Midbrain (tissue), 1 donor: Measurements from ENCODE around the gene SLC9A9.

ENCODE experiments used
- DNase-seq: peaks from one replicate; lab custom pipeline; 2025; lab: John Stamatoyannopoulos, UW

Gene SLC9A9

DNA sequence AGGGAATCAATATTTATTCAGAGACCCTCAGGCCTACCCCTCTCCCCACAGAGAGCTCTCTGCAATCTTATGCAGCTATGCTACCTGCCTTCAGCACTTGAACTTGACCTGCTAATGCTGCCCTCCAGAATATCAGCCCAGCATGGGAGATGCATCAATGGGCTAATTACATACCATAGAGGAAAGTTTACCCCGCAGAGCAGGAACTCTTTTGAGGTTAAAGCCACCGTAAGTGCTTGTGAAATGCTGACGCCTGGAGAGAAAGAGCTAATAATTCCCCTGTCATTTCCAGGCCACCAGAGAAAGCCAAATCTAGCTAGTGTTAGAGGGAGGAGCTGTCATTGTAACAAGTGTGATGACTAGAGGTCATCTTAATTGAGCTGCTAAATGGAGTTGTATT lies 601.2 kb downstream of the SLC9A9 start:
- DNase-seq, result no peak

DNA sequence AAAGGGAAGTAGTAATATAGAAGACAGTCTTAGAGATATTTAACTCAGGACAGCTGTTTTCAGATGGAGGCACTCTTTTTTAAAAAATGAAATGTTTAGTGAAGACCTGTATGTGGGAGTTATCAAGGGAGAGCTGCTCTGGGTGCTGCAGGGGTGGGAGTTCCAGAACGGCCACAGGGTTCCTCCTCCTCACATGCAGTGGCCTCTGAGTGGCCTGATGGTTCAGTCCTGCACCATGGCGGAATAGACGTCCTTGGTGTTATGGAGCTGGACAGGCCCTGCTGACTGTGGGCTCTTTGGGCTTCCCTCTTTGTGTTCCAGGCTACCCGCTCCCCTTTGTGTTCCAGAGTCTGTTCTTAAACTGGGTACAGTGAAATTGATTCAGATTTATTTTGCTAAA lies 602.6 kb downstream of the SLC9A9 start:
- no peak for DNase-seq

DNA sequence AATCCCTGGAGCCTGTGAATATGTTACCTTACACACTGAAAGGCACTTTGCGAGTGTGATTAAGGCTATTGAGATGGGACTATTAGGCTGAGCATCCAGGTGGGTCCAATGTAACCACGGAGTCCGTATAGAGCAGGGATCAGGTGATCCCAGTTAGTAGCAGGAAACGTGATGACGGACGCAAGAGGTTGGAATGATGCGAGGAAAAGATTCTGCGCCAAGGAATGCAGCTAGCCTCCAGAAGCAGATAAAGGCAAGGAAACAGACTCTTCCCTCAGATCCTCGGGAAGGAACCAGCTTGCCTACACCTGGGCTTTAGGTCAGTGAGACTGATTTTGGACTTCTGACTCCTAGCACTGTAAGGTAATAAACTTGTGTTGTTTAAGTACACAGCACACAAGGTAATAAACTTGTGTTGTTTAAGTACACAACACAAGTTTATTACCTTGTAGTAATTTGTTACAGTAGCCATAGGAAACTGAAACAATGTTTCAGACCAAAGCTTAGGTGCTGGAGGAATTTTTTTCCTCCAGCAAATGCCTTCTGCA lies 603.7 kb downstream of the SLC9A9 start:
- DNase-seq, result no peak

DNA sequence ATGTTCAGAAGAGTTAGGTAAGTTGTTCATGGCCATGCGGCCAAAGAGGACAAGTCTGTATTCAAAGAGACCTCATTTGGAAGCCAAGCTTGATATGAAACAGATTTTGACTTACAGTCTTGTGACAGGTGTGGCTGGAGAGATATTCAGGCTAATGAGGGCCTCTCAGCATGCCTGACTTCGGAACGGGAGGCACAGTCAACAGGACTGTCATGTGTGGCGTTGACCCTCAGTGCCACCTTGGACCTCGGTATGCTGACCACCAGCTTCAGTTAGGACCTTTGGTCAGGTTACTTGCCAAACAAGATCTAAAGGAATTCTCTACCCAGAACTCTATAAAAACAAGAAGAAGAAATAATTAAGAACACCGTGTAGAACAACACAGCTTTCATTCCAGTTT lies 604.6 kb downstream of the SLC9A9 start:
- DNase-seq, result no peak

DNA sequence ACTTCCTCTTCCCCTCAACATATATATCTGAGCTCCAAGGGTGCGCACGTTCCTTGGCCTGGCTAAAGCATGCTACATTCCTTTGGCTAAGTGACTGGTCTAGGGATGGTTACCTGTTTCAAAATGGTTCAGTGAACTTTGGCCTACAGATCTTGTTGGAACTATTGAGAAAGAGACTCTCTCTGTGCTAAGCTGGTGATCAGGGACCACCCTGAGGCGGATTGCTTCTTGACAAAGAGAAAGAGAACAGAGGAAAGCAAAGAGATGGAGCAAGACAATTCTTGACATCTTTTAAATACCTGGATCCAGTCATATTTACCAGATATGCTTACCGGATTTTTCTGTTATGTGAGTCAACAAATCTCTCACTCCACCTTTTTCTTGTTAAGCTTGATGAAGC lies 605.6 kb downstream of the SLC9A9 start:
- no peak for DNase-seq

DNA sequence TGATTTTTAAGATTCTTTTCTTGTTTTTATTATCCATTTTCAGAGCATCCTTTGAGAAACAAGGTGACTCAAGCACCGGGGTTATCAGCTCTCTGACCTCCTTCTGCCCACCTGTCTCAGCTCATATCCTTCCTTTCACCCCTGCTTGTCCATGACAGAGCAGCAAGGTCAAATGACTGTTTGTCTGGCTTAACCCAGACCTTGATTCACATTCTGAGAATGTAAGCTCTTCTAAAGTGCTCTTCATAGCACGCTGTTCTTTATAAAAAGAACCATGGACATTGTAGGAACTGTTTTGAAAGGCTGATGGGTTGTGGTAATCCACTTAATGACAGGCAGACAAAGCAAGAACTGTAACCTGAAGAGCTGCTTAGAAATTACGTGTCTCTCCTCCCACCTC lies 606.2 kb downstream of the SLC9A9 start:
- no peak for DNase-seq

DNA sequence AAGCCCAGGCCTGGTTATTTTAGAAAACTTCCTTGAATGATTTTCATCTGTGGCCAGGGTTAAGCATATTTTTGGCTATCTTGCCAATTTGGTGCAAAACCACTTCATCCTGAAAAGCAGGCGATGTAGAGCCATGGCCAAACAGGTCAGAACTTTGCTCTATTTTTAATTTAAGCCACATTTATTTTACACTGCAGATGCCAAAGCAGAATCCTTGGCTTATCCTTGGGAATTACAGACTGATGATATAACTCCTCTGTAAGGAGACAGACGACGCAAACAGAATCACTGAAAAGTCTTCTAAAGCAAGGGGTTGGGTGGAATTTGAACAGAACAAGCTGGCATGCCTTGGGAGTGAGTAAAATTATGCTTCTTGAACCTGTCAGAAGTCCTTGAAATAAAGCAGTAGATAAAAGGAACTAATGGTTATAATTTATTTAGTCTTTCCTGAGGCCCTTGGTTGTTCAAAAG lies 606.8 kb downstream of the SLC9A9 start:
- no peak for DNase-seq

DNA sequence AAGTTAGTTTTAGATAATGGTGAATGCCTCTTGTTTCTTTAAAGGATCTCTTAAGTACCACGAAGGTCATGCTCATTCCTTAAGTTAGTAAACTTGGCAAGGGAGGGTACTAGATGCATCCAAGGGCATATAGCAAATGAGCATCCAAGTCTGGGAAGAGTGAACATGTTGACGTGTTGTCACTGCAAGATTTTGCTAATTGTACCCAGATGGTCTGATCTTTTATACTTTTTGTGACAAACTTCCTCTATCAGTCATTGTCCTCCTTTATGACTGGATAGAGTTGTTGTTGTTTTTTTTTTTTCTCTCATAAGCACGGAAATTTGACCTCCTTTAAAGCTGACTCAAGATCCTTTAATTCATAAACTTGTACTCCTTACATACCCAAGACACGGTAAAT lies 607.4 kb downstream of the SLC9A9 start:
- DNase-seq, result no peak

DNA sequence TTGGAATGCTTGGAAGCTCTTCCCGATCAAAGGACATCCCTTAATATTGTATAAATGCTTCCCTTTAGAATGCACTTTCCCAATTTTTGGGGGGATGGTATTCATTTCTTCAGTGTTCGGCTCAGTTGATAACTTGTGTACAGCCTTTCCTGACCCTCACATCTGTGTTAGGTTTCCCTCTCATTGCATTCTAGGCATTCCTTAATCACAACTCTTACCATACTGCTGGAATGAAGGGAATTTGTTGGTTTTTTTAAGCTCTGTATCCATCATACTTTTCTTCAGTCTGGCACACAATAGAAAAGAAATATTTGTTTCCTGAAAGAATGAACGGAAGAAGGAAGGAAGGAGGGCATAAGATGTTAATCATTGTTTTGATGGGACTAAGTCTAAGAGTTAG lies 609.2 kb downstream of the SLC9A9 start:
- DNase-seq, result no peak

DNA sequence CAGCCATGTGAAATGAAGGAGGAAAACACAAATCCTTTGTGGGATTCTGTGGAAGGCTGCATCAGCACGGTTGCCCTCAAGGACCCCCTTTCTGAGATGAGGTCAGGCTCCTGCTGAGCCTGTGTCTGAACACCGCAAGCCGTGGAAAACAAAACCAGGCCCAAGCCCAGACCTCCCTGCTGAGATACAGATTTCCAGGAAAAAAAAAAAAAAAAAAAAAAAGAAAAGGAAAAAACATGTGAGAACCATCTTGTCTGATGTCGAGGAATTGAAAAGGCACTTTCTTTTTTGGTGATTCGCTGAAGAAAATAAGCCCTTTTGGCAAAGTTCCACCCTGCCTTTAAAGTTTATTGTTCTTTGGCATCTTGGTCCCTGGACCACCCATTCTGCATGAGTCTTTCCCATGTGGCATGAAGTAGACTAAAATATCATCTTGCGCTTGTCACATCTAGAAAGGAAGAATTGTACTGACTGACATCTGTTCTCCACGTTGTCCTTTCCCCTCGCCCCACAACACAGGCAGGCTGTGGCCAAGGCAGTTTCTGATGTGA lies 611.1 kb downstream of the SLC9A9 start:
- no peak for DNase-seq

DNA sequence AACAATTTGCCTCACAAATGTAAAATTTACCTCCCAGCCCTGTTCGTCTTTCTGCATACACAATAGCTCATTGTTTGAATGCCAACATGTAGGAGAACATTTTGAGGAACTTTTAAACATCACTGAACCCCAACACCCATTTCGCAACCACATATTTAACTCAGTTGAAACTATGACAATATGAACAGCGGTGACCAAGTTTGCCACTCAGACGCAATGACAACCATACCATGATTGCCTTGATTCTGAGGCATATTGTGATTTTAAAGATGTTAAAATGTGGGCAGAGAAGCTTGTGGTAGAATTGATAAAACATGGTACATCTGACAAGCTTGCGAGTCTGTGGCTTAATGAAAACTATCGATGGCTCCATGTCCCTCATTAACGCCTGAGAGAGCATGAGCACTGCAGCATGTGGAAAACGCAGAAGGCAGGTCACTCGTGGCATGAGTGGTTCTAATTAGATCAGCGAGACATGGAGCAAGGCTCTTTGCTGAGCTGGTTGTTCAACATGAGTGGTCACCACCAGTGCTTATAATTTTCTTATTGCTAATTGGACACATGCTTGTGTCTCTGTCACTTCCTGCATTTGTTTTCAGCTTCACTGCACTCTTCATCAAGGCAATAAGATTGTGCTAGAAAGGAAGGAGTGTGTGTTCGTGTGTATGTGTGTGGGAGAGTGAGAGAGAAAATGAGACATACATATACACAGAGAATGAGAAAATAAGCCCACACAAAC lies 611.9 kb downstream of the SLC9A9 start:
- DNase-seq, result no peak

DNA sequence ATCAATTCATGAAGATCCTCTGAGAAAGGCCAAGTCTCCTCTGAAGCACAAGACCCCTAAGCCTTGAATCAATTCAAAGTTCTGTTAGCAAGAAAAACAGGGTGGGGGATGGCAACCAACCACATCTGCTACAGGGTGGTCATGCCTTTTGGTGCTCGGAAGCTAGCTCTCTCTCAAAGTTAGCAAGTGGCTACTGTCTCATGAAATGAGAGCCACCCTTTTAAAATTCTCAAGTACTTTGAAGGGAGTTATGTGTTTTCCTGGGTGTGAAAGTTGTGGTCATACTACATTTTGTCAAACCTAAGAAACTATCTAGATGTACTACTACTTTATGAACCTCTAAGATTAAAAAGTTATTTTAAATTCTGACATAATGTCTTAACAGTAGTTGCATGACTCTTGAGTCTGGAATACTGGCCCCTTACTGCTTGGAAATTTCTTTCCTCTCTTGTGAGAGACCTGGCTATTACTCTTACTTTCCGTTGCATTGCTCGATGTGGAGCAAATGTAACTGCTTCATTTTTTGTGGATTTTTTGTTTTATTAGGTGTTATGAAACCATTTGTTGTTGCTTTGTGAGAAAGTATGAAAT lies 612.6 kb downstream of the SLC9A9 start:
- no peak for DNase-seq

DNA sequence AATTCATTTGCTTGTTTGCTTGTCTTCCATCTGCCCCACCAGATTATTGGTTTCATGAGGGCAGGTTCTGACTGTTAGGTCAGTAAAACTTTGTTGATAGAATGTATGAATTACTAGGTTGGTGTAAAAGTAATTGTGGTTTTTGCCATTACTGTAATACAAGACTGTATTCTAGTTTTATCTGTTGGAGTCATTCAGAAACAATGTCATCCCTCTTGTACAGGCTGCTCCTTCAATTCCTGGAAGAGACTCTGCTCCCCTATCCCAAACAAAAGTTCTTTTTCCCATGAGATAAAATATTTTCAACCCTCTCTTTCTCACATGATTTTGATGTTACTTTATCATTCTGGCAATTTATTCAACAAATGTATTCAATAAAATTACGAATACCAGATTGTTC lies 613.7 kb downstream of the SLC9A9 start:
- no peak for DNase-seq

DNA sequence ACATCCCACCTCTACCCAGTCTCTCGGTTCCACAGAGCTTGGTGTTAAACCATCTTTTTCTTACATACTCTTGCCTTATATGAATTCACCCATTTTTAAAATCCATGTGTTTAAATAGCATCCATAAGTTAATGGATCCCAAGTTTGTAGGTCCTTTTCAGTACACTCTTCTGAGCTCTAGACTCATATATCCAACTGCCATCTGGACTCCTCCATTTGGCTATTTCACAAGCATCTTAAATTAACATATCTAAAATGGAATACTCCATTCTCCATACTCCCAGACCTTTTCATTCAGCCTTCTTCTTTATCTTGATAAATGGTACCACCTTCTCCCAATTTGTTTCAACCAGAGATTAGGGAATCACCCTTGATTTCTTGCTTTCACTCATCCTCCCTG lies 615.3 kb downstream of the SLC9A9 start:
- no peak for DNase-seq

DNA sequence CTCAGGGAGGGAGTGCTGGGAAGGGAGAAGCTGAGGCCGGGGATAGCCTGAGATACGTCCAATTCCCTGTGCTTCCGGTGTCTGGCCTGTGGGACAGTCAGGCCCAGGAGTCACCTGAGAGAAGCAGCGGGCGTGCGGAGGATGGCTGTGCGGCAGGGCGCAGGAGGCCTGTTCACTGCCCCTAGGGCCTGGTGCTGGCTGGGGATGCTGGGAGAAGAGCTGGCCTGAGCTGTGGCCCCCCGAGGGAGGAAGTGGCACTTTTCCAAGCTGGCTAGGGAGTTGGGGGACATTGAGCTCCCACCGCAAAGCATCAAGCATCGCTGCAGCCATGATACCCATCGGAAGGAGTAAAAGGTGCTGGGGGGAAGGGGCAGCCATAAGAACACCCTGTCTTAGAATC lies 619.9 kb downstream of the SLC9A9 start:
- no peak for DNase-seq

DNA sequence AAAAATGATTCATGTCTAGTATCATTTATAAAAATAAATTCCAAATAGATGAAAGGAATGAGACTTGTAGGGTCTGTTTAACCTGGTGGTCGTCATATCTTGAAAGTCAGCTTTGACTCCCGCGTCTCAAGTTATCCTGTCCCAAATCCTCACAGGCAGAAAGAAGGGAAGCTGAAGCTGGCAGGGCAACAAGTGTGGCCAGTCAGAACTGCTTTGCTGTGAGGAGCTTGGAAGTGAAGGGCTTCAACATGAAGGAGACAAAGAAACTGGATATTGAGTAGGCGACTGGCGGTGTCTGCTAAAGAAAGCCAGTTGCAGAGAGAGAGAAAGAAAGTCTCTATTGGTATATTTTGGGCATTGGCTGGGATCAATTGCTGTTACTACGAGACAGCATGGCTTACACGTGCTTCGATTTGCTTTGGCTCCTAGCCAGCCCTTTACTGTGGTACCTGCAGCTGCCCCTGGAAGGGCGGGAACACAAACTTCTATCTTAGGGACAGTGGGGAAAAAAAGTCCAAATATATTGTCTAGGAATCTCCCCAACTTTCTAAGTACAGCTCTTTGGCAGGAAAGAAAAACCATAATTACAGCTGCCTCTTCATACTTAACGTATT lies 621.5 kb downstream of the SLC9A9 start:
- DNase-seq, result no peak

DNA sequence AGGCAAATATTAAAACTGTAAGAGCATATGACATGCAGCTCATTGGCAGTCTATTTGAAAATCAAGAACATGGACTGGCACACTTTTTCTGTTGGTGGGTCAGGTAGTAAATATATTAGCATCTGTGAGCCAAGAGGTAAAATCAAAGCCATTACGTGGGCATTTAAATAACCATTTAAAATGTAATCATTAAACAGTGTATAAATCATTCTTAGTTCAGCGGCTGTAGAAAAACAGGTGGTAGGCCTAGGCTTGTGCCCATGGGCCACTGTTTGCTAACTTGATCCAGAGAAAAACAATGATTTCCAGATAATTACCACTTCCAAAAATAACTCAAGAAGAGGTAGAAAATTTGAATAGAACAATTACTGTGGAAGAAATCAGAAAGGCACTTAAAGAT lies 623.6 kb downstream of the SLC9A9 start:
- no peak for DNase-seq

DNA sequence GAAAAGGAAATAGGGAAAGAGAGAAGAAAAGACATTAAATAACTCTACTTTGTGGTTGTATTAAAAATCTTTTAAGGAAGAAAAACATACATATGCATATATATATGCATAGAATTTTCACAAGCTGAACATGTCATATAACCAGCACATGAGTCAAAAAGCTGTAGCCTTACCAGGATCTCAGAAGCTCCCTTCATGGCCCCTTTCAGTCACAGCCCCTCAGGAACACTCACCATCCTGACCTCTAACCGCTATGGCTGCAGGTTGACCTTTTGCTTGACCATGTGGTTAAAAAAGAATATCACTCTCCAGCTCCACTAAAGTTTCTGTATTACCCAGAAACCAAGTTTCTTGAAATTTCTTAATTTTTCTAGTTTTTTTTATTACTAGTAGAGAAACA lies 625.3 kb downstream of the SLC9A9 start:
- DNase-seq, result no peak

DNA sequence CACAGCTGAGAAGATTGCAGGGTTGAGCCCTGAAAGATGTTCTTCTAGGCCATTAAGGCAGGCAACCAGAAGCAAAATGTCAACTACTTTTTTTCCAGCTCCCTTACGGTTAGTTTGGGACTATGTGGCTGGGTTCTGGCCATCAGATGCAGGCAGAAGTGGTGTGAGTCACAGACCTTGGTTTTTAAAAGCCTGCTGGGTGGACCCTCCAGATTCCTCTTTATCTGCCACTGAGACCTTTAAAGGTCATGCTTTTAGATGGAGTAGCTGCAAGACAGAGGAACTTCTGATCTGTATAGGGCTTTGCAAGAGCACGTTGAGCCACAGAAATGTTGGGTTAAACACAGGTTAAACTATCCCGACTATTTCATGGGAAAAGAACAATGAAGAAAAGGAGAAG lies 625.8 kb downstream of the SLC9A9 start:
- DNase-seq, result no peak

DNA sequence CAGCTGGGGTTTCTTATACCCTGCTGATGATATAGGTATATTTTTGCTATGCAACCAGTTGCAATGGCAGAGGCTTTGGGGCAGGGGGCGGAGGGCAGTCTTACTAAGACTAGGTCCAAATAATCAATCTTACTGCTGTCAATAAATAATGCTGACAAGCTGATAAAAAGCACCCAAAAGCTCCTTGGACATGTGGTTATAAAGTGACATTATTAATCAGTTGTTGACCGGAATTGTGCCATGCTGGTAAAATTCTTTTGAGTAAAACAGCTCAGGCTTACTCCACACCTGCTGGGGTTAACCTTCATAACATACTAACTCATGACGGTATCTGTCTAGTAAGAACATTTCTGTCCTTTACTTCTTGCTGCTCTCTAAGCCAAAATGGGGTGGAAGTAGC lies 626.8 kb downstream of the SLC9A9 start:
- DNase-seq, result no peak

DNA sequence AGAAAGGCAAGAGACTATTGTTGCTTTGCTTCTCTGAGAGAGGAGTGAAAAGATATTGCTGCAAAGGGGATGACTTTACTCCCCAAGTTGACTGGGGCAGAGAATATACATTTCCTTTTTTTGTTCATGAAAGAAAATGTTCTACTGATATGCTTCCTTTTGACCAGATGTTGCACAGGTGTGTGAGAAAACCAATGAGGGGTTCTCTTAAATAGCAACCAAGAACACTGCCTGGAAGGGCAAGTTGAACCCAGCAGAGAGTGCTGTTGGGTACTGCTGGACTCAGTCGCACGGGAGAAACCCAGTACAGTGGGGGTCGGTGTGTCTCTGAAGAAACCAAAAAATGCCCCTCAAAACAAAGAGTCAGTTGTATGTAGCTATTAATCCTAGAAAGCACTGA lies 627.5 kb downstream of the SLC9A9 start:
- no peak for DNase-seq

DNA sequence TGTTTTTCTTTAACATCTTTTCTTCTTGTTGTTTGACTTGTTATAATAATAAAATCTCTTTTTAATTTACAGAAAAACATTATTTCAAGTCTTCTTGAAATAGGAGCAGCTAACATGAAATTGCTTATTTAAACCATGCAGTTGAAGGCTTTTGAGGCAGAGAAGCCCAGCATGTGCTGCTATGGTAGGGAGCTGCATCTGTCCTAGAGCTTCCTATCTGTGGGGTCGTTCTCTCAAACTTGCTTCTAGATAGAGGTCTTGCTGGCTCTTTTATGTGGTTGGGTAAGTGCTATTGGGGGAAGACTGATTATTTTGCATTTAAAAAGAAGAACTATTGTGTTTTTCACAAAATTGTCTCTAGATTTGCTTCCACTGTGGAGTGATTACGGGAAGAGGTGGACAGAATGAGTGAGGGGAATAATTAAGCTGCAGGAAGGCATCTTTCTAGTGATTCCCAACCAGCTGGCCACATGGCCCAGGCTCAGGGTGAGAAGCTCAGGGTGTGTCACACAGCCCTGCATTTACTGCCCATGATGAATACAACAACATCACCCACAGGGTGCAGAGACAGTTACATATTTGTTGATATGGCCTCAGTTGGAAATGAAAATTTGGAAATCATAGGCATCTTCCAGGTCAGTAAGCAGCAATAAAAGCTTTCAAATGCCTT lies 630.0 kb downstream of the SLC9A9 start:
- DNase-seq, result no peak
